A673 (cell line): Measurements from ENCODE around the gene CRTAP. TPM values are rescaled to one million over a fixed set of nuclear protein-coding genes. Genes with fewer than 3 reads are reported as not detected.
A peak's percentile ranks its signal among the peaks of the same experiment; 100 is the strongest.

Experiments
- BruUV-seq: library from RNA; stranded (reverse); fragments of 400-500 nt; replicated peaks from 2 replicates; lab custom pipeline; 2021; lab: Mats Ljungman, UMichigan
- CTCF ChIA-PET: fragments of 300-600 bp; sonication (Branson Sonifier 250); formaldehyde crosslinking; loops from one replicate; lab custom pipeline; 2022; ENCODE audit warnings: antibody characterized with exemption; lab: Charles Lee
- POLR2A ChIA-PET: fragments of 300-600 bp; sonication (Branson Sonifier 250); formaldehyde crosslinking; loops from one replicate; lab custom pipeline; 2022; ENCODE audit warnings: antibody characterized with exemption; ENCODE audit not compliant: low non-redundant PET; lab: Charles Lee
- DNase-seq: peaks from one replicate; pipeline ENCODE4 v3.0.0-alpha.2; 2015; ENCODE audit warnings: low spot score
- H3K27ac ChIP-seq: fragments of 200-600 bp; sonication (generic); 2 replicates; pipeline ENCODE4 v1.5.1; 2016; ENCODE audit warnings: mixed run types, low read depth, mild to moderate bottlenecking, mixed read lengths, antibody characterized with exemption, low read length; ENCODE audit not compliant: poor library complexity, severe bottlenecking
- H3K27me3 ChIP-seq: fragments of 200-600 bp; sonication (generic); replicated peaks from 2 replicates; pipeline ENCODE4 v1.6.1; 2017; ENCODE audit warnings: mixed run types, low read depth, mild to moderate bottlenecking, mixed read lengths, antibody characterized with exemption, low read length; ENCODE audit not compliant: insufficient read depth, poor library complexity
- H3K36me3 ChIP-seq: fragments of 200-600 bp; sonication (generic); 2 replicates; pipeline ENCODE4 v1.6.1; 2016; ENCODE audit warnings: mixed run types, mild to moderate bottlenecking, mixed read lengths, antibody characterized with exemption, low read length; ENCODE audit not compliant: insufficient read depth, poor library complexity, severe bottlenecking
- H3K4me1 ChIP-seq: fragments of 200-600 bp; sonication (generic); 2 replicates; pipeline ENCODE4 v1.6.1; 2017; ENCODE audit warnings: mixed run types, mild to moderate bottlenecking, mixed read lengths, antibody characterized with exemption, low read length; ENCODE audit not compliant: insufficient read depth, poor library complexity, severe bottlenecking
- H3K4me3 ChIP-seq: fragments of 200-600 bp; sonication (generic); 2 replicates; pipeline ENCODE4 v1.5.1; 2016; ENCODE audit warnings: low read depth, mixed run types, mild to moderate bottlenecking, mixed read lengths, low read length; ENCODE audit not compliant: poor library complexity, severe bottlenecking
- H3K9me3 ChIP-seq: fragments of 200-600 bp; sonication (generic); 2 replicates; pipeline ENCODE4 v1.6.1; 2016; ENCODE audit warnings: mixed run types, low read depth, mild to moderate bottlenecking, mixed read lengths, antibody characterized with exemption, low read length; ENCODE audit not compliant: poor library complexity, severe bottlenecking
- CTCF ChIP-seq: fragments of 300-800, 200-600 bp; sonication (generic); conservative IDR thresholded peaks from 2 replicates; pipeline ENCODE4 v1.5.1; 2017; ENCODE audit warnings: low read depth, mild to moderate bottlenecking, antibody characterized with exemption, low read length, moderate library complexity, mixed read lengths
- EZH2 ChIP-seq: fragments of 200-600 bp; sonication (generic); IDR thresholded peaks from 2 replicates; pipeline ENCODE4 v1.6.1; 2017; ENCODE audit warnings: borderline replicate concordance, low read depth, mild to moderate bottlenecking, mixed read lengths, antibody characterized with exemption, low read length; ENCODE audit not compliant: poor library complexity, severe bottlenecking
- intact Hi-C: fragments of 100-400 bp; cut with micrococcal nuclease; formaldehyde crosslinking; loops from one replicate; pipeline ENCODE4 v1.10.0; 2022; ENCODE audit not compliant: unreplicated experiment
- total RNA-seq: library from RNA; stranded (reverse); gene quantifications from 2 replicates; pipeline ENCODE4 v1.2.3, GENCODE V29; 2021

The CRTAP gene
- total RNA-seq, 1 experiment from 2014 or later, result 114 TPM

- H3K9me3 ChIP-seq, result no peaks in the 10 kb centered on the region
- peaks cover 20% of the 10 kb centered on the region for H3K36me3 ChIP-seq
- CTCF ChIA-PET, result no interaction called here
- POLR2A ChIA-PET, result no interaction called here
- DNase-seq, result no peak
- intact Hi-C loops, result loop anchor here (10.0 kb wide), 1 partner anchor 575 kb away; the partner anchor contains the start of gene CLASP2
- H3K27me3 ChIP-seq, result no peaks in the 10 kb centered on the region
- H3K27ac ChIP-seq, result no peak overlapping the region
- no peak overlapping the region for H3K4me3 ChIP-seq
- no peak for TF ChIP-seq EZH2
- TF ChIP-seq CTCF, result no peak
- H3K4me1 ChIP-seq, result no peaks in the 10 kb centered on the region
- no TSS peak for BruUV-seq
These were observed 26.2 kb downstream of the CRTAP start for GRCh38 chr3:33139996-33140395.

GRCh38 chr3:33141006-33141405 is 27.2 kb downstream of the CRTAP start:
- Histone ChIP-seq H3K36me3 (peaks cover 16% of the 10 kb centered on the region), H3K4me1 (no peaks in the 10 kb centered on the region), H3K9me3 (no peaks in the 10 kb centered on the region), H3K27me3 (no peaks in the 10 kb centered on the region), H3K4me3 (no peak overlapping the region), H3K27ac (no peak overlapping the region)
- intact Hi-C loops, result no loop called here
- no peak for DNase-seq
- ChIA-PET CTCF (no interaction called here), POLR2A (no interaction called here)
- BruUV-seq, result no TSS peak
- no peak for TF ChIP-seq EZH2
- no peak for TF ChIP-seq CTCF

- intact Hi-C loops, result no loop called here
- peak; percentile 70 for TF ChIP-seq CTCF
- TF ChIP-seq EZH2, result no peak
- Histone ChIP-seq H3K9me3 (no peaks in the 10 kb centered on the region), H3K4me3 (no peak overlapping the region), H3K27me3 (no peaks in the 10 kb centered on the region), H3K36me3 (peaks cover 8% of the 10 kb centered on the region), H3K4me1 (no peaks in the 10 kb centered on the region), H3K27ac (no peak overlapping the region)
- CTCF ChIA-PET, result interaction anchor here (0.7 kb wide), 1 partner anchor 643 kb away, joined by 3 read pairs; no protein-coding TSS in a partner anchor
- no TSS peak for BruUV-seq
- POLR2A ChIA-PET, result no interaction called here
- DNase-seq, result peak; percentile 38
These were observed 30.6 kb downstream of the CRTAP start for GRCh38 chr3:33144433-33144832.
